T-cell (primary cell): Measurements from ENCODE around the gene FAM219A. TPM values are rescaled to one million over a fixed set of nuclear protein-coding genes. Genes with fewer than 3 reads are reported as not detected.
"Not testable (repeated sequence)": the region's sequence is repeated elsewhere in the genome, so short reads cannot be mapped to it uniquely, and the experiment has no call there.

ENCODE experiments used
- ATAC-seq, 4 experiments: fragments of 200-7000 bp in 3 of 4; fragments of 150-1000 bp in 1 of 4; cut with Tn5 transposase; replicated peaks in 1 of 4; 1 replicate in 3 of 4; 2 replicates in 1 of 4; pipeline ENCODE4 v1.10.0; 2021; ENCODE audit warnings: moderate library complexity in 3 of 4, mild to moderate bottlenecking in 2 of 4, moderate number of reproducible peaks in 1 of 4
- CTCF ChIA-PET, 2 donors: fragments of 300-600 bp; sonication (Branson Sonifier 250); formaldehyde crosslinking; loops; one replicate each; lab custom pipeline; 2022; ENCODE audit warnings: antibody characterized with exemption in 2 of 2; lab: Charles Lee
- POLR2A ChIA-PET, 2 donors: fragments of 300-600 bp; sonication (Branson Sonifier 250); formaldehyde crosslinking; loops; one replicate each; lab custom pipeline; 2022; ENCODE audit warnings: antibody characterized with exemption in 2 of 2; lab: Charles Lee
- DNase-seq, 35 experiments: peaks; one replicate each; pipeline versions ENCODE4 v3.0.0 to v3.0.0-alpha.2; 2013 to 2023
- H3K27ac ChIP-seq: one replicate; pipeline ENCODE4 v1.5.1; 2013; ENCODE audit warnings: low read length
- H3K27me3 ChIP-seq, 2 experiments: replicated peaks in 1 of 2; 1 replicate in 1 of 2; 2 replicates in 1 of 2; pipeline versions ENCODE4 v1.6.1 to v1.7.0; 2013; ENCODE audit warnings: low read length in 1 of 2, mixed read lengths in 1 of 2; ENCODE audit not compliant: control insufficient read depth in 2 of 2, insufficient read depth in 2 of 2; ENCODE audit errors: extremely low read depth in 1 of 2
- H3K36me3 ChIP-seq, 2 donors: 1 replicate in 1 of 2; 2 replicates in 1 of 2; pipeline versions ENCODE4 v1.6.1 to v1.7.0; 2013; ENCODE audit warnings: low read length in 1 of 2; ENCODE audit not compliant: control insufficient read depth in 2 of 2, insufficient read depth in 1 of 2; ENCODE audit errors: extremely low read depth in 1 of 2
- H3K4me1 ChIP-seq, 2 experiments: 1 replicate in 1 of 2; 2 replicates in 1 of 2; pipeline versions ENCODE4 v1.6.1 to v1.7.0; 2013; ENCODE audit warnings: low read length in 2 of 2, mixed read lengths in 1 of 2; ENCODE audit not compliant: insufficient read depth in 2 of 2, control insufficient read depth in 1 of 2; ENCODE audit errors: extremely low read depth in 1 of 2
- H3K4me3 ChIP-seq, 2 donors: 1 replicate in 1 of 2; 2 replicates in 1 of 2; pipeline versions ENCODE4 v1.5.1 to v1.7.0; 2013; ENCODE audit warnings: mild to moderate bottlenecking in 2 of 2, low read length in 1 of 2, moderate library complexity in 1 of 2; ENCODE audit not compliant: control insufficient read depth in 1 of 2; ENCODE audit errors: extremely low read depth in 1 of 2
- H3K9me3 ChIP-seq: 2 replicates; pipeline ENCODE4 v1.7.0; 2013
- H3K27ac Mint-ChIP-seq, 2 donors: one replicate each; pipeline ENCODE4 v1.8.0; 2020 to 2021; ENCODE audit warnings: mild to moderate bottlenecking in 2 of 2, mixed read lengths in 2 of 2
- H3K27me3 Mint-ChIP-seq, 2 donors: one replicate each; pipeline ENCODE4 v1.8.0; 2021 to 2022; ENCODE audit warnings: mixed read lengths in 2 of 2
- H3K36me3 Mint-ChIP-seq: one replicate; pipeline ENCODE4 v1.8.0; 2021; ENCODE audit warnings: mixed read lengths
- H3K4me1 Mint-ChIP-seq, 3 donors: one replicate each; pipeline ENCODE4 v1.8.0; 2020 to 2022; ENCODE audit warnings: mixed read lengths in 3 of 3, mild to moderate bottlenecking in 1 of 3
- H3K4me3 Mint-ChIP-seq, 3 donors: one replicate each; pipeline ENCODE4 v1.8.0; 2020 to 2022; ENCODE audit warnings: mild to moderate bottlenecking in 3 of 3, mixed read lengths in 3 of 3, moderate library complexity in 3 of 3
- H3K9me3 Mint-ChIP-seq, 3 donors: one replicate each; pipeline ENCODE4 v1.8.0; 2020 to 2022; ENCODE audit warnings: mixed read lengths in 3 of 3
- WGBS: methylation state at CpG from one replicate; pipeline ENCODE4 v1.1.5; 2013; ENCODE audit warnings: missing lambda C conversion rate; ENCODE audit not compliant: insufficient coverage; 5-methylcytosine and 5-hydroxymethylcytosine counted together
- total RNA-seq, 35 experiments: library from RNA in 6 of 35; stranded (reverse) in 6 of 35; fragments of 120-200 nt in 1 of 35; gene quantifications; one replicate each; pipeline versions ENCODE4 v1.2.1 to v1.2.4 and lab custom pipeline; 2013 to 2026

Gene FAM219A
- total RNA-seq, 5 donors from 2014 or later (not counting 1 experiment from before 2014, with no cell fraction given): 10.7 to 20.7 (median 18.7) TPM

DNA sequence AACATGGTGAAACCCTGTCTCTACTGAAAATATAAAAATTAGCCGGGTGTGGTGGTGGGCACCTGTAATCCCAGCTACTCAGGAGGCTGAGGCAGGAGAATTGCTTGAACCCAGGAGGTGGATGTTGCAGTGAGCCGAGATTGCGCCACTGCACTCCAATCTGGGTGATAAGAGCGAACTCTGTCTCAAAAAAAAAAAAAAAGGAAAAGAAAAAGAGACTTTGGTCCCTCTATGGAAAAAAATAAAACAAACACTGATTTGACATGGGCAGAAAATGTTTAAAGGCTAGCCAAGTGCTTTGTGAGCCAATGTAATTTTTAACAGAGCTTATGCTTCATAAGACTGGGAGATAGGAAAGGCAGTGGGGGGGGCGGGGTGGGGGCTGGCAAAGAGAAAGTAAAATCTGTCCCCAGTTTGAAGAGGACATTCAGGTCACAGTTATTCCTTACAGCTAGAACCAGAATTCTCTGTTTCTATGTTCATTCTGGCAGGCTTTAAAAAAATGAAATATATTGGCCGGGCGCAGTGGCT, 106.2 kb downstream of the FAM219A start:
- H3K27ac Mint-ChIP-seq, POLR2A ChIA-PET, H3K36me3 ChIP-seq, DNase-seq, H3K27me3 ChIP-seq, H3K4me1 ChIP-seq, H3K4me1 Mint-ChIP-seq, H3K27ac ChIP-seq, ATAC-seq, H3K4me3 Mint-ChIP-seq, H3K4me3 ChIP-seq, H3K9me3 ChIP-seq, H3K27me3 Mint-ChIP-seq: not testable (repeated sequence)
- WGBS: 100% methylated on average over 1 of the region's 7 CpGs
- peaks cover 29% of the 10 kb centered on the region for H3K36me3 Mint-ChIP-seq
- CTCF ChIA-PET: interaction anchor here (0.7 kb wide), 2 partner anchors 17 to 266 kb away, joined by 3 to 4 read pairs; no protein-coding TSS in a partner anchor
- H3K9me3 Mint-ChIP-seq: peaks cover 0 to 14% (median 12%) of the 10 kb centered on the region in 3 donors

DNA sequence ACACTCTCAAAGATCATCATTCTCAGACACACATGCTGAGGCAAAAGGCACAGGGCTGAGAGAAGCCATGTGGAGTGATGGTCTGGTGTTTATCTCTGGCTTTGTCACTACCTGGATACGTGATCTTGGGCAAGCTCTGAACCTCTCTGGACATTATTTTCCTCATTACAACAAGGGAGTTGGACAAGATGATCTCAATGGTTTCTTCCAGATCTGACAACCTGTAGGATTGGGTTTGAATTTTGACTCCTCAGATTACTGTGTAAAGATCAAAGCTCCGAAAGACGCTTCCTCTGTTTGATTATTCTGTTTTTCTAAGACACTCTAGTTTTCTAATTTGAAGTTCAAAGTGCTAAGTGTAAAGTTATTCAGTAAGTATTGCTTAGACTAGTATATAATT, 109.0 kb downstream of the FAM219A start:
- Mint-ChIP-seq H3K27me3 (no peaks in the 10 kb centered on the region), H3K9me3 (no peaks in the 10 kb centered on the region), H3K4me3 (no peak overlapping the region), H3K27ac (no peak overlapping the region), H3K4me1 (no peaks in the 10 kb centered on the region), H3K36me3 (peaks cover 18% of the 10 kb centered on the region)
- POLR2A ChIA-PET: no interaction called here
- no peaks in the 10 kb centered on the region for H3K4me1 ChIP-seq
- no peak overlapping the region for H3K27ac ChIP-seq
- no peaks in the 10 kb centered on the region for H3K27me3 ChIP-seq
- CTCF ChIA-PET: interaction anchor here in 1 of 2 donors (0.6 kb wide), 1 partner anchor 262 kb away, joined by 3 read pairs; no protein-coding TSS in a partner anchor
- peaks cover 0 to 5% of the 10 kb centered on the region in 2 donors for H3K36me3 ChIP-seq
- ATAC-seq: no peak
- no CpG with 5 or more reads among the region's 3 CpGs for WGBS
- DNase-seq: no peak
- no peaks in the 10 kb centered on the region for H3K9me3 ChIP-seq
- no peak overlapping the region for H3K4me3 ChIP-seq

Other genes starting within 250 kb of the FAM219A start
- gene KIF24, start 129.3 kb downstream of the FAM219A start, total RNA-seq: under 1 TPM; 0.15 to 0.41 (median 0.23) TPM
- 10 to 100 TPM in 4 of 5 donors, 1 to 10 TPM in 1; 9.9 to 22.7 (median 17.4) TPM for gene NUDT2, start 129.0 kb downstream of the FAM219A start, total RNA-seq
- 1 to 10 TPM in 3 of 5 donors, under 1 TPM in 2; 0.72 to 2.3 (median 1.6) TPM for gene MYORG, start 81.7 kb downstream of the FAM219A start, total RNA-seq
- not detected for gene DNAI1, start 235 bp upstream of the FAM219A start, total RNA-seq
- gene ENHO, start 64.4 kb upstream of the FAM219A start, total RNA-seq: under 1 TPM in 2 of 5 donors, not detected in 3; 0.32 to 0.35 TPM
- not detected for gene CNTFR, start 131.2 kb upstream of the FAM219A start, total RNA-seq
- 10 to 100 TPM in 4 of 5 donors, 1 to 10 TPM in 1; 9.3 to 28.6 (median 22.5) TPM for gene RPP25L, start 153.5 kb upstream of the FAM219A start, total RNA-seq
- gene DCTN3, start 161.9 kb upstream of the FAM219A start, total RNA-seq: 10 to 100 TPM; 60.8 to 82.9 (median 69.0) TPM
- under 1 TPM in 1 of 5 donors, not detected in 4; 0.38 TPM for gene ARID3C, start 170.5 kb upstream of the FAM219A start, total RNA-seq
- gene SIGMAR1, start 179.2 kb upstream of the FAM219A start, total RNA-seq: 10 to 100 TPM; 27.7 to 65.9 (median 60.9) TPM
- gene GALT, start 188.1 kb upstream of the FAM219A start, total RNA-seq: 100 to 1,000 TPM; 177 to 255 (median 215) TPM
- gene IL11RA, start 193.6 kb upstream of the FAM219A start, total RNA-seq: 100 to 1,000 TPM; 166 to 220 (median 180) TPM
- gene CCL27, start 204.1 kb upstream of the FAM219A start, total RNA-seq: not detected
- gene CCL19, start 232.7 kb upstream of the FAM219A start, total RNA-seq: not detected